ENCODE data around the gene PKIB.

- TF ChIP-seq CTCF (conservative IDR thresholded peaks at IDR 0.05; ENCODE audit: low read depth, low read length) (no peak), EZH2 (IDR thresholded peaks at IDR 0.05; ENCODE audit: low read length, unreplicated experiment) (no peak)
Observed at GRCh38 chr6:122715725-122716124, 105.5 kb downstream of the PKIB start.
